HEK293 (cell line): ENCODE measurements around the gene GDA.
"Not testable (repeated sequence)": the region's sequence is repeated elsewhere in the genome, so short reads cannot be mapped to it uniquely, and the experiment has no call there.

Source experiments
- CTCF ChIA-PET: fragments of 350-600 bp; formaldehyde crosslinking; extraction: SDS; loops from one replicate; lab custom pipeline; 2021; ENCODE audit warnings: antibody characterized with exemption; lab: Yijun Ruan, JAX
- POLR2A ChIA-PET: fragments of 300-600 bp; formaldehyde crosslinking; extraction: SDS; loops from one replicate; lab custom pipeline; 2020; ENCODE audit warnings: antibody characterized with exemption, inconsistent platforms; lab: Yijun Ruan, JAX
- H3K27ac ChIP-seq: fragments of 200-500 bp; sonication (Bioruptor generic); 2 replicates; pipeline ENCODE4 v1.5.1; 2014; ENCODE audit warnings: low read depth, low read length, control low read depth, inconsistent platforms; ENCODE audit errors: extremely low read depth
- H3K36me3 ChIP-seq, 2 experiments: fragments of 200-500 bp in 1 of 2; sonication (Bioruptor generic) in 1 of 2; 1 replicate in 1 of 2; 2 replicates in 1 of 2; pipeline ENCODE4 v1.5.1; 2014 to 2017; ENCODE audit warnings: inconsistent platforms in 2 of 2, low read length in 2 of 2; ENCODE audit not compliant: control insufficient read depth in 2 of 2, insufficient read depth in 1 of 2
- H3K4me1 ChIP-seq: fragments of 200-500 bp; sonication (Bioruptor generic); 2 replicates; pipeline ENCODE4 v1.5.1; 2014; ENCODE audit warnings: mild to moderate bottlenecking, low read length, inconsistent platforms; ENCODE audit not compliant: control insufficient read depth, insufficient read depth
- H3K4me3 ChIP-seq: 2 replicates; pipeline ENCODE4 v1.5.1; 2011; ENCODE audit warnings: low read depth, mild to moderate bottlenecking, control low read depth, low read length, moderate library complexity
- H3K9me3 ChIP-seq: fragments of 200-500 bp; sonication (Bioruptor generic); 2 replicates; pipeline ENCODE4 v1.5.1; 2014; ENCODE audit warnings: low read depth, low read length, inconsistent platforms; ENCODE audit not compliant: control insufficient read depth, insufficient read depth
- HOXC10 ChIP-seq: sonication (generic); formaldehyde crosslinking; IDR thresholded peaks from 2 replicates; pipeline ENCODE4 v1.8.1; 2023; ENCODE audit warnings: mild to moderate bottlenecking, missing genetic modification reagents
- KLF8 ChIP-seq: fragments of 450-650 bp; formaldehyde crosslinking; IDR thresholded peaks from 2 replicates; pipeline ENCODE4 v1.5.1; 2016; ENCODE audit warnings: missing biosample characterization, missing genetic modification characterization
- ZNF292 ChIP-seq: fragments of 450-650 bp; formaldehyde crosslinking; IDR thresholded peaks from 2 replicates; pipeline ENCODE4 v1.5.1; 2016; ENCODE audit warnings: low read depth, missing biosample characterization, missing genetic modification characterization, borderline replicate concordance
- ZNF311 ChIP-seq: fragments of 450-650 bp; formaldehyde crosslinking; IDR thresholded peaks from 2 replicates; pipeline ENCODE4 v1.5.1; 2017; ENCODE audit warnings: missing biosample characterization, missing genetic modification characterization, borderline replicate concordance
- ZNF514 ChIP-seq: fragments of 450-650 bp; formaldehyde crosslinking; IDR thresholded peaks from 2 replicates; pipeline ENCODE4 v1.5.1; 2016; ENCODE audit warnings: missing biosample characterization, missing genetic modification characterization
- ZNF544 ChIP-seq: fragments of 450-650 bp; formaldehyde crosslinking; IDR thresholded peaks from 2 replicates; pipeline ENCODE4 v1.5.0; 2017; ENCODE audit warnings: missing biosample characterization, missing genetic modification characterization
- ZNF549 ChIP-seq: fragments of 450-650 bp; IDR thresholded peaks from 2 replicates; pipeline ENCODE4 v1.5.1; 2018; ENCODE audit warnings: missing biosample characterization, missing genetic modification characterization, mild to moderate bottlenecking, inconsistent platforms, moderate library complexity
- ZNF600 ChIP-seq: fragments of 450-650 bp; formaldehyde crosslinking; IDR thresholded peaks from 2 replicates; pipeline ENCODE4 v1.5.1; 2016; ENCODE audit warnings: missing biosample characterization, missing genetic modification characterization
- ZNF707 ChIP-seq: fragments of 450-650 bp; formaldehyde crosslinking; IDR thresholded peaks from 2 replicates; pipeline ENCODE4 v1.5.1; 2016; ENCODE audit warnings: missing biosample characterization, missing genetic modification characterization
- ZNF830 ChIP-seq: fragments of 450-650 bp; IDR thresholded peaks from 2 replicates; pipeline ENCODE4 v1.5.0; 2018; ENCODE audit warnings: missing biosample characterization, missing genetic modification characterization, low read depth, mild to moderate bottlenecking, moderate library complexity
- TF ChIP-seq, protein P1 (sequence below): fragments of 450-650 bp; formaldehyde crosslinking; IDR thresholded peaks from 2 replicates; pipeline ENCODE4 v1.5.1; 2017; ENCODE audit warnings: missing biosample characterization, missing genetic modification characterization
- TF ChIP-seq, protein P2 (sequence below): fragments of 450-650 bp; formaldehyde crosslinking; conservative IDR thresholded peaks from 2 replicates; pipeline ENCODE4 v1.5.1; 2016; ENCODE audit warnings: low read depth, missing biosample characterization, missing genetic modification characterization
- TF ChIP-seq, protein P3 (sequence below): sonication (generic); formaldehyde crosslinking; IDR thresholded peaks from 2 replicates; pipeline ENCODE4 v1.8.1; 2022; ENCODE audit warnings: mild to moderate bottlenecking, moderate library complexity, missing genetic modification reagents
- TF ChIP-seq, protein P4 (sequence below): fragments of 450-650 bp; formaldehyde crosslinking; IDR thresholded peaks from 2 replicates; pipeline ENCODE4 v1.5.1; 2016; ENCODE audit warnings: missing biosample characterization, missing genetic modification characterization

The GDA gene

DNA sequence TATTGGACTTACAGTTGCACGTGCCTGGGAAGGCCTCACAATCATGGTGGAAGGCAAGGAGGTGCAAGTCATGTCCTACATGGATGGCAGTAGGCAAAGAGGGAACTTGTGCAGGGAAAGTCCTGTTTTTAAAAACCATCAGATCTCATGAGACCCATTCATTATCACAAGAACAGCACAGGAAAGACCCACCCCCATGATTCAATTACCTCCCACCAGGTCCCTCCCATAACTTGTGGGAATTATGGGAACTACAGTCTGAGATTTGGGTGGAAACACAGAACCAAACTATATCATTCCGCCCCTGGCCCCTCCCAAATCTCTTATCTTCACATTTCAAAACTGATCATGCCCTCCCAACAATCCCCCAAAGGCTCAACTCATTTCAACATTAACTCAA, 140.2 kb downstream of the GDA start:
- Histone ChIP-seq H3K9me3 (no peaks in the 10 kb centered on the region), H3K4me3 (no peak overlapping the region), H3K4me1 (peaks cover 2% of the 10 kb centered on the region; the same call in 1 of the 2 replicates), H3K36me3 (no peaks in the 10 kb centered on the region), H3K27ac (no peak overlapping the region)
- ChIA-PET CTCF (no interaction called here), POLR2A (no interaction called here)
- no peak for TF ChIP-seq ZNF311 (tag by site-specific recombination)
- TF ChIP-seq, protein P1, sequence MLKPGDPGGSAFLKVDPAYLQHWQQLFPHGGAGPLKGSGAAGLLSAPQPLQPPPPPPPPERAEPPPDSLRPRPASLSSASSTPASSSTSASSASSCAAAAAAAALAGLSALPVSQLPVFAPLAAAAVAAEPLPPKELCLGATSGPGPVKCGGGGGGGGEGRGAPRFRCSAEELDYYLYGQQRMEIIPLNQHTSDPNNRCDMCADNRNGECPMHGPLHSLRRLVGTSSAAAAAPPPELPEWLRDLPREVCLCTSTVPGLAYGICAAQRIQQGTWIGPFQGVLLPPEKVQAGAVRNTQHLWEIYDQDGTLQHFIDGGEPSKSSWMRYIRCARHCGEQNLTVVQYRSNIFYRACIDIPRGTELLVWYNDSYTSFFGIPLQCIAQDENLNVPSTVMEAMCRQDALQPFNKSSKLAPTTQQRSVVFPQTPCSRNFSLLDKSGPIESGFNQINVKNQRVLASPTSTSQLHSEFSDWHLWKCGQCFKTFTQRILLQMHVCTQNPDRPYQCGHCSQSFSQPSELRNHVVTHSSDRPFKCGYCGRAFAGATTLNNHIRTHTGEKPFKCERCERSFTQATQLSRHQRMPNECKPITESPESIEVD = no peak
- TF ChIP-seq ZNF544 (tag by site-specific recombination) = no peak
- TF ChIP-seq, protein P2, sequence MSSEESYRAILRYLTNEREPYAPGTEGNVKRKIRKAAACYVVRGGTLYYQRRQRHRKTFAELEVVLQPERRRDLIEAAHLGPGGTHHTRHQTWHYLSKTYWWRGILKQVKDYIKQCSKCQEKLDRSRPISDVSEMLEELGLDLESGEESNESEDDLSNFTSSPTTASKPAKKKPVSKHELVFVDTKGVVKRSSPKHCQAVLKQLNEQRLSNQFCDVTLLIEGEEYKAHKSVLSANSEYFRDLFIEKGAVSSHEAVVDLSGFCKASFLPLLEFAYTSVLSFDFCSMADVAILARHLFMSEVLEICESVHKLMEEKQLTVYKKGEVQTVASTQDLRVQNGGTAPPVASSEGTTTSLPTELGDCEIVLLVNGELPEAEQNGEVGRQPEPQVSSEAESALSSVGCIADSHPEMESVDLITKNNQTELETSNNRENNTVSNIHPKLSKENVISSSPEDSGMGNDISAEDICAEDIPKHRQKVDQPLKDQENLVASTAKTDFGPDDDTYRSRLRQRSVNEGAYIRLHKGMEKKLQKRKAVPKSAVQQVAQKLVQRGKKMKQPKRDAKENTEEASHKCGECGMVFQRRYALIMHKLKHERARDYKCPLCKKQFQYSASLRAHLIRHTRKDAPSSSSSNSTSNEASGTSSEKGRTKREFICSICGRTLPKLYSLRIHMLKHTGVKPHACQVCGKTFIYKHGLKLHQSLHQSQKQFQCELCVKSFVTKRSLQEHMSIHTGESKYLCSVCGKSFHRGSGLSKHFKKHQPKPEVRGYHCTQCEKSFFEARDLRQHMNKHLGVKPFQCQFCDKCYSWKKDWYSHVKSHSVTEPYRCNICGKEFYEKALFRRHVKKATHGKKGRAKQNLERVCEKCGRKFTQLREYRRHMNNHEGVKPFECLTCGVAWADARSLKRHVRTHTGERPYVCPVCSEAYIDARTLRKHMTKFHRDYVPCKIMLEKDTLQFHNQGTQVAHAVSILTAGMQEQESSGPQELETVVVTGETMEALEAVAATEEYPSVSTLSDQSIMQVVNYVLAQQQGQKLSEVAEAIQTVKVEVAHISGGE = no peak
- no peak for TF ChIP-seq ZNF707 (tag by site-specific recombination)
- TF ChIP-seq ZNF514 (tag by site-specific recombination) = no peak
- no peak for TF ChIP-seq ZNF292 (tag by site-specific recombination)
- no peak for TF ChIP-seq HOXC10 (CRISPR knock-in tag)

DNA sequence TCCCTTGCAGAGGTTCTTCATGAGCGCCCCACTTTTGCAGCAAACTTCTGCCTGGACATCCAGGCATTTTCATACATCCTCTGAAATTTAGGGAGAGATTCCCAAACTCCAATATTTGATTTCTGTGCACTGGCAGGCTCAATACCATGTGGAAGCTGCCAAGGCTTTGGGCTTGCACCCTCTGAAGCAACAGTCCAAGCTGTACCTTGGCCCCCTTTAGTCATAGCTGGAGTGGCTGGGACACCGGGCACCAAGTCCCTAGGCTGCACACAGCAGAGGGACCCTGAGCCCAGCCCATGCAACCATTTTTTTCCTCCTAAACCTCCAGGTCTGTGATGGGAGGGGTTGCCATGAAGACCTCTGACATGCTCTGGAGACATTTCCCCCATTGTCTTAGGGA, 141.1 kb downstream of the GDA start:
- POLR2A ChIA-PET = no interaction called here
- TF ChIP-seq KLF8 (tag by site-specific recombination) (no peak), ZNF549 (tag by site-specific recombination) (no peak), ZNF830 (tag by site-specific recombination) (no peak), ZNF600 (tag by site-specific recombination) (no peak)
- TF ChIP-seq, protein P3, sequence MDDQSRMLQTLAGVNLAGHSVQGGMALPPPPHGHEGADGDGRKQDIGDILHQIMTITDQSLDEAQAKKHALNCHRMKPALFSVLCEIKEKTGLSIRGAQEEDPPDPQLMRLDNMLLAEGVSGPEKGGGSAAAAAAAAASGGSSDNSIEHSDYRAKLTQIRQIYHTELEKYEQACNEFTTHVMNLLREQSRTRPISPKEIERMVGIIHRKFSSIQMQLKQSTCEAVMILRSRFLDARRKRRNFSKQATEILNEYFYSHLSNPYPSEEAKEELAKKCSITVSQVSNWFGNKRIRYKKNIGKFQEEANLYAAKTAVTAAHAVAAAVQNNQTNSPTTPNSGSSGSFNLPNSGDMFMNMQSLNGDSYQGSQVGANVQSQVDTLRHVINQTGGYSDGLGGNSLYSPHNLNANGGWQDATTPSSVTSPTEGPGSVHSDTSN (CRISPR knock-in tag) = no peak
- TF ChIP-seq, protein P4, sequence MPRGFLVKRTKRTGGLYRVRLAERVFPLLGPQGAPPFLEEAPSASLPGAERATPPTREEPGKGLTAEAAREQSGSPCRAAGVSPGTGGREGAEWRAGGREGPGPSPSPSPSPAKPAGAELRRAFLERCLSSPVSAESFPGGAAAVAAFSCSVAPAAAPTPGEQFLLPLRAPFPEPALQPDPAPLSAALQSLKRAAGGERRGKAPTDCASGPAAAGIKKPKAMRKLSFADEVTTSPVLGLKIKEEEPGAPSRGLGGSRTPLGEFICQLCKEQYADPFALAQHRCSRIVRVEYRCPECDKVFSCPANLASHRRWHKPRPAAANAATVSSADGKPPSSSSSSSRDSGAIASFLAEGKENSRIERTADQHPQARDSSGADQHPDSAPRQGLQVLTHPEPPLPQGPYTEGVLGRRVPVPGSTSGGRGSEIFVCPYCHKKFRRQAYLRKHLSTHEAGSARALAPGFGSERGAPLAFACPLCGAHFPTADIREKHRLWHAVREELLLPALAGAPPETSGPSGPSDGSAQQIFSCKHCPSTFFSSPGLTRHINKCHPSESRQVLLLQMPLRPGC = no peak

DNA sequence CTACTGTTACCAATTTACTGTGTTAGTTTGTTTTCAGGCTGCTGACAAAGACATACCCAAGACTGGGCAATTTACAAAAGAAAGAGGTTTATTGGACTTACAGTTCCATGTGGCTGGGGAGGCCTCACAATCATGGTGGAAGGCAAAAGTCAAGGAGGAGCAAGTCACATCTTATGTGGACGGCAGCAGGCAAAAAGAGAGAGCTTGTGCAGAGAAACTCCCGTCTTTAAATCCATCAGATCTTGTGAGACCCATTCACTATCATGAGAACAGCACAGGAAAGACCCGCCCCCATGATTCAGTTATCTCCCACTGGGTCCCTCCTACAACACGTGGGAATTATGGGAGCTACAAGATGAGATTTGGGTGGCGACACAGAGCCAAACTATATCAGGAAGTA, 142.3 kb downstream of the GDA start:
- CTCF ChIA-PET = interaction anchor here (0.7 to 5.8 kb wide), 11 partner anchors 8 to 724 kb away, joined by 3 to 23 read pairs (median 4); no protein-coding TSS in a partner anchor
- not testable (repeated sequence) for H3K4me3 ChIP-seq, H3K27ac ChIP-seq, H3K4me1 ChIP-seq, H3K36me3 ChIP-seq, H3K9me3 ChIP-seq
- POLR2A ChIA-PET = interaction anchor here (0.6 kb wide), 1 partner anchor 60 kb away, joined by 3 read pairs; no protein-coding TSS in a partner anchor

More for the DNA sequence above, 141.1 kb downstream of the GDA start:
- Histone ChIP-seq H3K27ac (no peak overlapping the region), H3K9me3 (no peaks in the 10 kb centered on the region), H3K4me3 (no peak overlapping the region), H3K4me1 (peaks cover 2% of the 10 kb centered on the region; the same call in 1 of the 2 replicates), H3K36me3 (no peaks in the 10 kb centered on the region)
- CTCF ChIA-PET = interaction anchor here (0.6 to 5.8 kb wide), 3 partner anchors 51 to 532 kb away, joined by 3 to 23 read pairs (median 3); no protein-coding TSS in a partner anchor
